ENCODE data around the gene SAMD9L.

DNA sequence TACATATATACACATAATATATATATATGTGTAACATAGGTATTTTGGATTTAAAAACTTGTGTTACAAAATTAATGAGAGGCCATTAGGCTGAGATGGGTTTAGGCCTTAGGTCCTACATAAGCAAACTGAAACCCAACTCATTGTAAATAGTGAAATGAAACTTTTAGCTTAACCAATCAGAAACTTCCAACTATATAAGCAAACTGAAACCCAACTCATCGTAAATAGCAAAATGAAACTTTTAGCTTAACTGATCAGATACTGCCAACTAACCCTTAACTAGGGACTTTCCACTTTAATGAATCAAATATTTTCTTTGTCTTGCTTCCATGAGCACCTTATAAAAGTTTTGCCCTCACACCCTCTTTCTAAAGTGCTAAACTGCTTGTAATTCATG is 17.3 kb upstream of the SAMD9L start:
- TF ChIP-seq, protein P1, sequence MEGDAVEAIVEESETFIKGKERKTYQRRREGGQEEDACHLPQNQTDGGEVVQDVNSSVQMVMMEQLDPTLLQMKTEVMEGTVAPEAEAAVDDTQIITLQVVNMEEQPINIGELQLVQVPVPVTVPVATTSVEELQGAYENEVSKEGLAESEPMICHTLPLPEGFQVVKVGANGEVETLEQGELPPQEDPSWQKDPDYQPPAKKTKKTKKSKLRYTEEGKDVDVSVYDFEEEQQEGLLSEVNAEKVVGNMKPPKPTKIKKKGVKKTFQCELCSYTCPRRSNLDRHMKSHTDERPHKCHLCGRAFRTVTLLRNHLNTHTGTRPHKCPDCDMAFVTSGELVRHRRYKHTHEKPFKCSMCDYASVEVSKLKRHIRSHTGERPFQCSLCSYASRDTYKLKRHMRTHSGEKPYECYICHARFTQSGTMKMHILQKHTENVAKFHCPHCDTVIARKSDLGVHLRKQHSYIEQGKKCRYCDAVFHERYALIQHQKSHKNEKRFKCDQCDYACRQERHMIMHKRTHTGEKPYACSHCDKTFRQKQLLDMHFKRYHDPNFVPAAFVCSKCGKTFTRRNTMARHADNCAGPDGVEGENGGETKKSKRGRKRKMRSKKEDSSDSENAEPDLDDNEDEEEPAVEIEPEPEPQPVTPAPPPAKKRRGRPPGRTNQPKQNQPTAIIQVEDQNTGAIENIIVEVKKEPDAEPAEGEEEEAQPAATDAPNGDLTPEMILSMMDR (tag by site-specific recombination; IDR thresholded peaks at IDR 0.05), result no peak
- TF ChIP-seq KLF16 (tag by site-specific recombination; IDR thresholded peaks at IDR 0.05) (no peak), TCF7L2 (IDR thresholded peaks at IDR 0.05; ENCODE audit: borderline replicate concordance, low read depth, low read length) (no peak), MZF1 (tag by site-specific recombination; IDR thresholded peaks at IDR 0.05; ENCODE audit: borderline replicate concordance) (no peak), KLF10 (tag by site-specific recombination; IDR thresholded peaks at IDR 0.05) (no peak), ZNF600 (tag by site-specific recombination; IDR thresholded peaks at IDR 0.05) (no peak), ZNF324 (tag by site-specific recombination; IDR thresholded peaks at IDR 0.05) (no peak), BCL11A (tag by site-specific recombination; IDR thresholded peaks at IDR 0.05; ENCODE audit: low read depth) (no peak), ZSCAN30 (tag by site-specific recombination; IDR thresholded peaks at IDR 0.05) (no peak), ZNF174 (tag by site-specific recombination; IDR thresholded peaks at IDR 0.05) (no peak), ZNF776 (tag by site-specific recombination; IDR thresholded peaks at IDR 0.05; ENCODE audit: borderline replicate concordance) (no peak), YY1 (tag by site-specific recombination; IDR thresholded peaks at IDR 0.05) (no peak)
- TF ChIP-seq, protein P2, sequence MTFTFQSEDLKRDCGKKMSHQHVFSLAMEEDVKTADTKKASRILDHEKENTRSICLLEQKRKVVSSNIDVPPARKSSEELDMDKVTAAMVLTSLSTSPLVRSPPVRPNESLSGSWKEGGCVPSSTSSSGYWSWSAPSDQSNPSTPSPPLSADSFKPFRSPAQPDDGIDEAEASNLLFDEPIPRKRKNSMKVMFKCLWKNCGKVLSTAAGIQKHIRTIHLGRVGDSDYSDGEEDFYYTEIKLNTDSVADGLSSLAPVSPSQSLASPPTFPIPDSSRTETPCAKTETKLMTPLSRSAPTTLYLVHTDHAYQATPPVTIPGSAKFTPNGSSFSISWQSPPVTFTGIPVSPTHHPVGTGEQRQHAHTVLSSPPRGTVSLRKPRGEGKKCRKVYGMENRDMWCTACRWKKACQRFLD (tag by site-specific recombination; IDR thresholded peaks at IDR 0.05), result no peak
- TF ChIP-seq, protein P3, sequence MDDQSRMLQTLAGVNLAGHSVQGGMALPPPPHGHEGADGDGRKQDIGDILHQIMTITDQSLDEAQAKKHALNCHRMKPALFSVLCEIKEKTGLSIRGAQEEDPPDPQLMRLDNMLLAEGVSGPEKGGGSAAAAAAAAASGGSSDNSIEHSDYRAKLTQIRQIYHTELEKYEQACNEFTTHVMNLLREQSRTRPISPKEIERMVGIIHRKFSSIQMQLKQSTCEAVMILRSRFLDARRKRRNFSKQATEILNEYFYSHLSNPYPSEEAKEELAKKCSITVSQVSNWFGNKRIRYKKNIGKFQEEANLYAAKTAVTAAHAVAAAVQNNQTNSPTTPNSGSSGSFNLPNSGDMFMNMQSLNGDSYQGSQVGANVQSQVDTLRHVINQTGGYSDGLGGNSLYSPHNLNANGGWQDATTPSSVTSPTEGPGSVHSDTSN (CRISPR knock-in tag; IDR thresholded peaks at IDR 0.05), result no peak
